GM12875 (cell line): Measurements from ENCODE around the gene SNX30.

Experiments used
- H3K4me3 ChIP-seq: one replicate; pipeline ENCODE4 v1.5.1; 2011; ENCODE audit warnings: low read depth, low read length, control low read depth
- TF ChIP-seq, protein P1 (sequence below): IDR thresholded peaks from 2 replicates; pipeline ENCODE4 v1.5.1; 2011; ENCODE audit warnings: low read depth, mild to moderate bottlenecking, control low read depth, inconsistent platforms, low read length, moderate library complexity, borderline replicate concordance; ENCODE audit not compliant: insufficient read depth

SNX30 gene

DNA sequence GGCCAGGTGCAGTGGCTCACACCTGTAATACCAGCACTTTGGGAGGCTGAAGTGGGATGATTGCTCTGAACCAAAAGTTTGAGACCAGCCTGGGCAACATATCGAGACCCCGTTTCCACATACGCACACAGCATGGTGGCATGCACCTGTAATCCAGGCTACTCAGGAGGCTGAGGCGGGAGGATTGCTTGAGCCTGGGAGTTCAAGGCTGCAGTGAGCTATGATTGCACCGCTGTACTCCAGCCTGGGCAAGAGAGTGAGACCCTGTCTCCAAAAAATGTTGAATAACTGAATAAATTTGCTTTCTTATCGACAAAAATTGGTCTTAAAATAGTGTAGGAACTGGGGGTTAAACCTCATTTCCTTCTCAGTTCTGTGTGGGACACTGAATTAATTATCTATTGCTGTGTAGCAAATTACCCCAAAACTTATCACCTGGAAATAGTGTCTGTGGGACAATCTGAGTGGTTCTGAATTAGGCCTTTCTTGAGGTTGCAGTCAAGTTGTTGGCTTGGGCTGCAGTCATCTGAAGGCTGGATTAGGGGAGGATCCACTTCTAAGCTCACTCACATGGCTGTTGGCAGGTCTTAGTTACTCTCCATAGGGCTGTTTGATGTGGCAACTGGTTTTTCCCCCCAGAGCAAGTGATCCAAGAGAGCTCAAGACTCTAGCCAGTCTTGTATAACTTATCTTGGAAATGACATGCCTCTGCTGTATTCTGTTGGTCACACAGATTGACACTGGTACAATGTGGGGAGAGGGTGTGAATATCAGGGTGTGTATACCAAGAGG, 2.0 kb downstream of the SNX30 start:
- no peak overlapping the region for H3K4me3 ChIP-seq
- TF ChIP-seq, protein P1, sequence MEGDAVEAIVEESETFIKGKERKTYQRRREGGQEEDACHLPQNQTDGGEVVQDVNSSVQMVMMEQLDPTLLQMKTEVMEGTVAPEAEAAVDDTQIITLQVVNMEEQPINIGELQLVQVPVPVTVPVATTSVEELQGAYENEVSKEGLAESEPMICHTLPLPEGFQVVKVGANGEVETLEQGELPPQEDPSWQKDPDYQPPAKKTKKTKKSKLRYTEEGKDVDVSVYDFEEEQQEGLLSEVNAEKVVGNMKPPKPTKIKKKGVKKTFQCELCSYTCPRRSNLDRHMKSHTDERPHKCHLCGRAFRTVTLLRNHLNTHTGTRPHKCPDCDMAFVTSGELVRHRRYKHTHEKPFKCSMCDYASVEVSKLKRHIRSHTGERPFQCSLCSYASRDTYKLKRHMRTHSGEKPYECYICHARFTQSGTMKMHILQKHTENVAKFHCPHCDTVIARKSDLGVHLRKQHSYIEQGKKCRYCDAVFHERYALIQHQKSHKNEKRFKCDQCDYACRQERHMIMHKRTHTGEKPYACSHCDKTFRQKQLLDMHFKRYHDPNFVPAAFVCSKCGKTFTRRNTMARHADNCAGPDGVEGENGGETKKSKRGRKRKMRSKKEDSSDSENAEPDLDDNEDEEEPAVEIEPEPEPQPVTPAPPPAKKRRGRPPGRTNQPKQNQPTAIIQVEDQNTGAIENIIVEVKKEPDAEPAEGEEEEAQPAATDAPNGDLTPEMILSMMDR = no peak

DNA sequence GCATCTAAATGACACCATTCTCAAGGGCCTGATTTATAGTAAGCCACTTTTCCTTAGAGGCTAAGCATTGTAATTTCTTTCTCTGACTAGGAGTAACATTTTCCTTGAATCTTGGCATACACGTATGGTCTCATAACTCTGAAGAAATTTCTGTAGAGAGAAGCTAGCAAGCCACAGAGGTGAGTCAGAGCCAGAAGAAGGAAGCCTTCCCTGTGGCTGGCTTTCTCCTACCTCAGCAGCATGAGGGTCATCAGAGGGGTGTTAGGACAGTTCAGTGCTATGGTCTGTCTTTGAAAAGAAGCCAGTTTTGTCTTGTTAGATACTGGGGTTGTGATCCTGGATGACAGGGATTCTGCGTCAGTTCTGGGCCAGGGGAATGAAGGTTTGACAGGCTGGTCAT, 3.2 kb downstream of the SNX30 start:
- TF ChIP-seq, protein P1 = no peak
- H3K4me3 ChIP-seq = no peak overlapping the region

DNA sequence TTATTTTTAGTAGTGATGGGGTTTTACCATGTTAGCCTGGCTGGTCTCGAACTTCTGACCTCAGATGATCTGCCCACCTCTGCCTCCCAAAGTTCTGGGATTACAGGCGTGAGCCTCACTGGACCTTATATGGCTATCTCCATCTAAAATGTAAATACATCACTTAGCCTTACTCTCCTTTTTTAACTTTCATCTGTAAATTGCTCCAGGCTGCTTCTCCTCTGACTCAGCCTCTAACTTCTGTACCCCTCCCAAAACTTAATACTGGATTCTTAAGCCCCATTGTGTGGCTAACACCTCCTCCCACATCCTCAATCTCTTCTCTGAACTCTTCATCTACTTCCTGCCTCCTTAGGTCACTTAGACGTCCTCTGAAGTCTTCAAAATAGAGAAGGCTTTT, 4.0 kb downstream of the SNX30 start:
- no peak overlapping the region for H3K4me3 ChIP-seq
- TF ChIP-seq, protein P1 = no peak

DNA sequence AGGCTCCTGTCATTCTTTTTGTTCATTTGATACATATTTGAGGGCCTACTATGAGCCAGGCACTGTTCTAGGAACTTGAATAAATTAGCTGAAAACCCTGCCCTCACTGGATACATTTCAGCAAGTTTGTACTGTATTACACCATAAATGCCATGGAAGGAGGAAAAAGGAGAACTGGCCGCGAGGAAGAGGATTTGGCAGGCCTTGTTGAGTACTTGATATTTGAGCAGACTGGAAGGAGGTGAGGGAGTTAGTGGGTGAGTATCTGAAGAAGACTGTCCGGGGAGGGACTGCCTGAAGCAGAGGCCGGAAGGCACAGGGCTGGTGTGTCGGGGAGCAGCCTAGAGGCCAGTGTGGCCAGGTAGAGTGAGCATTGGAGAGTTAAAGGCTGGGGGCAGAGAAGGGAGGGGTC, 4.5 kb downstream of the SNX30 start:
- TF ChIP-seq, protein P1 = no peak
- H3K4me3 ChIP-seq = no peak overlapping the region

DNA sequence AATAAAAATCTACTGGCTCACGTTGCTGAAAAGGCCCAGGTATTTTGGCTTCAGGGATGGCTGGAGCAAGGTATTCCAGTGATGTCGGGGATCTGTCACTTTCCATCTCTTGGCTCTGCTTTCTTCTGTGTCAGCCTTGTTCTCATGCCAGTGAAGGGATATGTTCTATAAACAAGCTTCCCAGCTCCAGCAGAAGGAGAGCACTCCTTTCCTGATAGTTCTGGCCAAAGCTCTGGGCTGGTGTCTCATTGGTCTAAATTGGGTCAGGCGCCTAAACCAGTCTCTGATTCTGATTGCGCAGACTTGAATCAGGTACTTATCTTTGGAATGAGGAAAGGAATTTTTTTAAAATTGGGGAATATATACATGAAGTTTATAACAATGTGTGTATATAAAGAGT, 5.1 kb downstream of the SNX30 start:
- H3K4me3 ChIP-seq = no peak overlapping the region
- TF ChIP-seq, protein P1 = no peak

DNA sequence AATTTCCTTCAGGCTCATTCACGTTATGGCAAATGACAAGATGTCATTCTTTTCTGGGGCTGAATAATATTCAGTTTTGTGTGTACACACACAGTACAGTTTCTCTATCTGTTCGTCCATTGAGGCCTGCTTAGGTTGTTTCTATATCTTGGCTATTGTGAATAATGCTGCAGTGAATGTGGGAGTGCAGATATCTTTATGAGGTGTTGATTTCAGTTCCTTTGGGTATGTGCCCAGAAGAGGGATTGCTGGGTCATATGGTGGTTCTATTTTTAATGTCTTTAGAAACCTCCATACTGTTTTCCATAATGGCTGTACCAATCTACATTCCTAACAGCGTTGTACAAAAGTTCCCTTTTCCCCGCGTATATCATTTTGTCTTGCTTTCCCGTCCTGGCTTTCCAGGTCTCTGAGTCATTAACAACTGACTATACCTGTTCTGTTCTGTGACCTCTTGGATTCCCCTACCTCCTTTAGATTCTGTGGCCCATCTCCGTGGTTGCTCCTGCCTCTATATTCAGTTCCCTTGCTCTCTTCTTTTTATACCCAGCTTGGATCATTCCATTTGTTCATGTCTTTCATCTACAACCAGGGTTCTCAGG, 6.8 kb downstream of the SNX30 start:
- H3K4me3 ChIP-seq = no peak overlapping the region
- TF ChIP-seq, protein P1 = no peak

DNA sequence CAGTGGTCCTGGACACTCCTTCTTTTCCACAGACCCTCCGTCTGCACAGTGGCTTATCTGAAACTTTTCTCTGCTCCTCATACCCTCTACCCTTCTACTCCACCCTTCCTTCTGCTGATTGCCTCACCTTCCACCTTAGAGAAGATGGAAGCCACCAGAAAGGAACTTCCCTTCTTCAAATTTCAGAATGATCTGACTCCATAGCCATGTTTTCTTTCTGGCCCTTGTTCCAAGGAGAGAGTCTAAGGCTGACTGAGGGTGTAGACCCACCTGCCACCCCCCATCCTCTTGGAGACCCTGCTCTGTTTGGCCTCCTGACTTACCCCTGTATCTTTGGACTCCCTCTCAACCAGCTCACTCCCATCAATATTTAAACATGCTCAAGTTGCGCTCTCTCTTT, 7.4 kb downstream of the SNX30 start:
- TF ChIP-seq, protein P1 = no peak
- H3K4me3 ChIP-seq = no peak overlapping the region
